ENCODE data around the gene DCC. TPM values are rescaled to one million over a fixed set of nuclear protein-coding genes. Genes with fewer than 3 reads are reported as not detected.
A peak's percentile ranks its signal among the peaks of the same experiment; 100 is the strongest.

Gene DCC
- total RNA-seq, 6 donors from 2014 or later = 0.33 to 3.5 (median 1.0) TPM

DNA sequence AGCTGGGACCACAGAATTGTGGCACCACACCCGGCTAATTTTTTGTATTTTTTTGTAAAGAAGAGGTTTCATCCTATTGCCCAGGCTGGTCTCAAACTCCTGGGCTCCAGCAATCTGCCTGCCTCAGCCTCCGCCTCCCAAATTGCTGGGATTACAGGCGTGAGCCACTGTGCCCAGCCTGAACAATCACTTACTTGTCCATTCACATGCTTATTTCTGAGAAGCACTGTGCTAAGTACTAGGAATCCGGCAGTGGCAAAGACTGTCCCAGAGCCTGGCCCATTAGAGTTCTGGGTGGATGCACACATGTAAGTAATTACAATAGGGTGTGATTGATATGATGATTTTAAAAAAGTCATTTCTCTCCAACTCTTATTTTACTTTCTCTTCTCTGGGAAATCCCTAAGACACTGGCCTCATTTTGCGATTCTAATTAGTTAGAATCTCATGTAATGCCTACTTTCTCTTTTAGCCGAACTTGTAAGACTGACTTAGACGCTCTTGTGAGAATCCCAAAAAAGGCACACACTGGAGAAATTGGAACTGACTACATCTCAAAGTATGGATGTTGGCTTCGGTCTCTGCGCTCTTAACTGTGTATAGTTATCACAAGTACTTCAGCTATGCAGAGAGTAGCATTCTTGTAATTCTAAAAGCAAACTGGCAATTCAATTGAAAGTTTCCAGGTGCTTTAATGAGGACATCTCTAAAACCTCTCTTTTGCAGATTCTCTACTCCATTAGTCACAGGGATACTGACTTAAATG, 567.7 kb downstream of the DCC start:
- Histone ChIP-seq H3K9me3 (no peaks in the 10 kb centered on the region), H3K4me3 (peak overlapping the region in 3 of 4 donors; percentile 10 to 27 (median 20)), H3K36me3 (no peaks in the 10 kb centered on the region), H3K4me1 (no peaks in the 10 kb centered on the region), H3K27me3 (no peaks in the 10 kb centered on the region), H3K27ac (no peak overlapping the region)
- no peak for ATAC-seq (ENCODE audit: low FRiP score in 2 of 2)
- no peak for TF ChIP-seq POLR2AphosphoS5 (IDR thresholded peaks at IDR 0.05)
- no peak for TF ChIP-seq POLR2A (IDR thresholded peaks at IDR 0.05)
- no peak for TF ChIP-seq EP300 (IDR thresholded peaks at IDR 0.05)
- TF ChIP-seq, protein P1, sequence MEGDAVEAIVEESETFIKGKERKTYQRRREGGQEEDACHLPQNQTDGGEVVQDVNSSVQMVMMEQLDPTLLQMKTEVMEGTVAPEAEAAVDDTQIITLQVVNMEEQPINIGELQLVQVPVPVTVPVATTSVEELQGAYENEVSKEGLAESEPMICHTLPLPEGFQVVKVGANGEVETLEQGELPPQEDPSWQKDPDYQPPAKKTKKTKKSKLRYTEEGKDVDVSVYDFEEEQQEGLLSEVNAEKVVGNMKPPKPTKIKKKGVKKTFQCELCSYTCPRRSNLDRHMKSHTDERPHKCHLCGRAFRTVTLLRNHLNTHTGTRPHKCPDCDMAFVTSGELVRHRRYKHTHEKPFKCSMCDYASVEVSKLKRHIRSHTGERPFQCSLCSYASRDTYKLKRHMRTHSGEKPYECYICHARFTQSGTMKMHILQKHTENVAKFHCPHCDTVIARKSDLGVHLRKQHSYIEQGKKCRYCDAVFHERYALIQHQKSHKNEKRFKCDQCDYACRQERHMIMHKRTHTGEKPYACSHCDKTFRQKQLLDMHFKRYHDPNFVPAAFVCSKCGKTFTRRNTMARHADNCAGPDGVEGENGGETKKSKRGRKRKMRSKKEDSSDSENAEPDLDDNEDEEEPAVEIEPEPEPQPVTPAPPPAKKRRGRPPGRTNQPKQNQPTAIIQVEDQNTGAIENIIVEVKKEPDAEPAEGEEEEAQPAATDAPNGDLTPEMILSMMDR (IDR thresholded peaks at IDR 0.05) = no peak
- 65 to 73% methylated on average over 9 of the region's 9 CpGs for WGBS, 2 donors
- no peak for DNase-seq

DNA sequence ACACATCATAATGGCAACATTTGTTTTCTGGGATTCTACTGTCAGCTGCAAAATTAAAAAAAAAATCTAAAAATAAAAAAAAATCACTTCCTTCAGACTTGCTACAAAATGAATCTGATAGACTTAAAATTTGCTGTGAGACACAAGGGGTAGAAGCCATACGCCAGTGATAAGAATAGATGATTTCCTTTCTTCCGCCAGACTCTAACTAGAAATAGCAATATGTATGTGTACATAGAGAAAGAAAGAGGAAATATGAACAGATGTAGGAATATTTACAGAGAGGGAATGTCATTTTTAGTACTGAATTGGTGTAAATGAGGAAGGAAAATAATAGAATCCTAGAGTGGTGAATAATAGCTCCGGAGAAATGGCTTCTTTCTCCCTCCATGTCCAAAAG, 574.2 kb downstream of the DCC start:
- WGBS, 2 donors = 30 to 33% methylated on average over 3 of the region's 3 CpGs
- Histone ChIP-seq H3K27ac (no peak overlapping the region), H3K4me1 (no peaks in the 10 kb centered on the region), H3K36me3 (no peaks in the 10 kb centered on the region), H3K9me3 (no peaks in the 10 kb centered on the region), H3K4me3 (no peak overlapping the region), H3K27me3 (no peaks in the 10 kb centered on the region)
- no peak for DNase-seq
- TF ChIP-seq, protein P1 (IDR thresholded peaks at IDR 0.05) = no peak
- TF ChIP-seq POLR2AphosphoS5 (IDR thresholded peaks at IDR 0.05) (no peak), POLR2A (IDR thresholded peaks at IDR 0.05) (no peak), EP300 (IDR thresholded peaks at IDR 0.05) (no peak)
- no peak for ATAC-seq (ENCODE audit: low FRiP score in 2 of 2)

DNA sequence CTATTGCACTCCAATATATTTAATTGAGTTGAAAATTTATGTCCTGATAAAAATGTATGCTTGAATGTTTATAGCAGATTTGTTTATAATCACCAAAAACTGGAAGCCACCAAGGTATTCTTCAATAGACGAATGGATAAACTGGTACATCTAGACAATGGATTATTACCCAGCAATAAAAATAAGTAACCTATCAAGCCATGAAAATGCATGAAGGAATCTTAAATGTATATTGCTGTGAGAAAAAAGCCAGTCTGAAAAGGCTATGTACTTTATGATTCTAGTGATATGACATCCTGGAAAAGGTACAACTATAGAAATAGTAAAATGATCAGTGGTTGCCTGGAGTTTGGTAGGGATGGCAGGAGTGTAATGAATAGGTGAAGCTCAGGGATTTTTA, 580.7 kb downstream of the DCC start:
- no peak for DNase-seq
- no peaks in the 10 kb centered on the region for H3K4me1 ChIP-seq
- no peak overlapping the region for H3K4me3 ChIP-seq
- ATAC-seq (ENCODE audit: low FRiP score in 2 of 2) = no peak
- 86 to 88% methylated on average over 1 of the region's 1 CpG for WGBS, 2 donors
- H3K9me3 ChIP-seq = no peaks in the 10 kb centered on the region
- H3K27ac ChIP-seq = no peak overlapping the region
- TF ChIP-seq POLR2A (IDR thresholded peaks at IDR 0.05) (no peak), EP300 (IDR thresholded peaks at IDR 0.05) (no peak), POLR2AphosphoS5 (IDR thresholded peaks at IDR 0.05) (no peak)
- TF ChIP-seq, protein P1 (IDR thresholded peaks at IDR 0.05) = no peak
- no peaks in the 10 kb centered on the region for H3K27me3 ChIP-seq
- H3K36me3 ChIP-seq = no peaks in the 10 kb centered on the region

DNA sequence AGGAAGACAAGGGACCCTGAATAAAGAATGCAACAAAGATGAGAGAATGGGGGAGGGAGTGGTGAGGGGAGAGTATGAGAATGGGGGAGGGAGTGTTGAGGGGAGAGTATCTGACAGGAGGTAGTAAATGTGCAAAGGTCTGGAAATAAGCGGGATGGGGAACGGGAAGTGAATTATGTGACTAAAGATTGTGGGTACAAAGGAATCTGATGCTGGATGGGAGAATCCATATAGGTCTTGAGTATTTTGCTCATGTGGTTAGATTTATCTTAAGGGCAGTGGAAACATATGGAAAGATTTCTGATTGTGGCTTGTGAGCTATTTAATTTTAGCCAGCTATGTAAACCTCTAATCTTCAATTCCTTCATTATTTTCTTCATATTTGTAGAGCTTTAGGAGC, 593.4 kb downstream of the DCC start:
- no peaks in the 10 kb centered on the region for H3K9me3 ChIP-seq
- no peaks in the 10 kb centered on the region for H3K4me1 ChIP-seq
- no peak overlapping the region for H3K4me3 ChIP-seq
- 88 to 92% methylated on average over 2 of the region's 2 CpGs for WGBS, 2 donors
- no peaks in the 10 kb centered on the region for H3K36me3 ChIP-seq
- DNase-seq (no peak), ATAC-seq (ENCODE audit: low FRiP score in 2 of 2) (no peak)
- no peaks in the 10 kb centered on the region for H3K27me3 ChIP-seq
- H3K27ac ChIP-seq = no peak overlapping the region
- TF ChIP-seq POLR2AphosphoS5 (IDR thresholded peaks at IDR 0.05) = no peak
- TF ChIP-seq EP300 (IDR thresholded peaks at IDR 0.05) = no peak
- TF ChIP-seq POLR2A (IDR thresholded peaks at IDR 0.05) = no peak
- TF ChIP-seq, protein P1 (IDR thresholded peaks at IDR 0.05) = no peak

DNA sequence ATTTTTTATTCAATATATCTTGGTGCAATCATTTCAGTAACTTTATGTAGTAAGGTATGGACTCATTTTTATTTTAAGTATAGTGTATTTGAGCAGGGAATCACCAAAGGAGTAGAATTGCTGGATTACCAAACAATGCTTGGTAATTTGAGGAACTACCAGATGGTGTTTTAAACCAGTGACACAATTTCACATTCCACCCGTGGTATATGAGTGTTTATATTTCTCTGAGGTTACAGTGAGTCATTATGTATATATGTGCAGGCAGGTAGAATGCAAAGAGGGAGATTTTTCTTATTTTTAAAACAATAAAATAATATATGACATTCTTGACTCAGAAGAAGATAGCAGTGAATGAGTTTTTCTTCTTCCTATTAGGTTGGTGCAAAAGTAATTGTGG, 596.9 kb downstream of the DCC start:
- no peak for ATAC-seq (ENCODE audit: low FRiP score in 2 of 2)
- H3K27me3 ChIP-seq = no peaks in the 10 kb centered on the region
- H3K36me3 ChIP-seq = no peaks in the 10 kb centered on the region
- DNase-seq = no peak
- WGBS, 2 donors = 13 to 30% methylated on average over 1 of the region's 1 CpG
- no peak overlapping the region for H3K4me3 ChIP-seq
- no peak overlapping the region for H3K27ac ChIP-seq
- H3K4me1 ChIP-seq = no peaks in the 10 kb centered on the region
- H3K9me3 ChIP-seq = no peaks in the 10 kb centered on the region
- TF ChIP-seq POLR2A (IDR thresholded peaks at IDR 0.05) (no peak), POLR2AphosphoS5 (IDR thresholded peaks at IDR 0.05) (no peak), EP300 (IDR thresholded peaks at IDR 0.05) (no peak)
- TF ChIP-seq, protein P1 (IDR thresholded peaks at IDR 0.05) = no peak

Data from upper lobe of left lung (tissue), 6 donors.